HAP-1 (cell line): ENCODE measurements around the gene ERCC6L2.

Source experiments
- DNase-seq, 2 experiments: peaks; one replicate each; pipeline ENCODE4 v3.0.0-alpha.2; 2016 to 2020; ENCODE audit warnings: low spot score in 2 of 2
- H3K27me3 ChIP-seq: fragments of 250-450 bp; sonication (Bioruptor Pico); 2 replicates; pipeline ENCODE4 v1.5.1; 2020; ENCODE audit warnings: low read depth, mild to moderate bottlenecking, moderate library complexity
- H3K36me3 ChIP-seq: fragments of 250-450 bp; sonication (Bioruptor Pico); replicated peaks from 2 replicates; pipeline ENCODE4 v1.5.1; 2020; ENCODE audit warnings: mild to moderate bottlenecking
- H3K4me1 ChIP-seq: fragments of 250-450 bp; sonication (Bioruptor Pico); 2 replicates; pipeline ENCODE4 v1.5.1; 2020; ENCODE audit warnings: mild to moderate bottlenecking
- H3K4me3 ChIP-seq: fragments of 250-450 bp; sonication (Bioruptor Pico); 2 replicates; pipeline ENCODE4 v1.5.1; 2020; ENCODE audit warnings: mild to moderate bottlenecking, moderate library complexity
- H3K9me3 ChIP-seq: fragments of 250-450 bp; sonication (Bioruptor Pico); 2 replicates; pipeline ENCODE4 v1.5.1; 2020; ENCODE audit warnings: mild to moderate bottlenecking, moderate library complexity
- in situ Hi-C: fragments of 300-500 bp; cut with MboI; formaldehyde crosslinking; loops from 3 replicates; pipeline ENCODE4 v1.14.3; 2020; ENCODE audit warnings: low sequenced_read_pairs, inconsistent platforms, mixed read lengths

ERCC6L2 gene

GRCh38 chr9:95947118-95947517 is 71.6 kb downstream of the ERCC6L2 start:
- Histone ChIP-seq H3K36me3 (peaks cover 31% of the 10 kb centered on the region), H3K4me3 (no peak overlapping the region)
- in situ Hi-C loops, result no loop called here

GRCh38 chr9:95952471-95952870 is 77.0 kb downstream of the ERCC6L2 start:
- Histone ChIP-seq H3K36me3 (peaks cover 27% of the 10 kb centered on the region), H3K27me3 (no peaks in the 10 kb centered on the region), H3K4me3 (no peak overlapping the region), H3K4me1 (no peaks in the 10 kb centered on the region), H3K9me3 (peaks cover 2% of the 10 kb centered on the region; the same call in 1 of the 2 replicates)
- in situ Hi-C loops, result no loop called here
- no peak for DNase-seq

More at GRCh38 chr9:95947118-95947517, 71.6 kb downstream of the ERCC6L2 start:
- no peaks in the 10 kb centered on the region for H3K27me3 ChIP-seq
- no peaks in the 10 kb centered on the region; the same call in 1 of the 2 replicates for H3K9me3 ChIP-seq
- H3K4me1 ChIP-seq, result no peaks in the 10 kb centered on the region
- DNase-seq, result no peak

GRCh38 chr9:95953986-95954385 is 78.5 kb downstream of the ERCC6L2 start:
- no peak for DNase-seq
- no peaks in the 10 kb centered on the region for H3K27me3 ChIP-seq
- in situ Hi-C loops, result no loop called here
- H3K4me3 ChIP-seq, result no peak overlapping the region
- peaks cover 27% of the 10 kb centered on the region for H3K36me3 ChIP-seq
- H3K9me3 ChIP-seq, result 0 out of 2 replicates have a peak, but pooled peaks cover 2% of the 10 kb centered on the region
- H3K4me1 ChIP-seq, result no peaks in the 10 kb centered on the region

- Histone ChIP-seq H3K9me3 (0 out of 2 replicates have a peak, but pooled peaks cover 2% of the 10 kb centered on the region), H3K36me3 (peaks cover 27% of the 10 kb centered on the region), H3K27me3 (no peaks in the 10 kb centered on the region), H3K4me3 (no peak overlapping the region), H3K4me1 (no peaks in the 10 kb centered on the region)
- in situ Hi-C loops, result no loop called here
- DNase-seq, result no peak
Observed at GRCh38 chr9:95954940-95955339, 79.4 kb downstream of the ERCC6L2 start.

- Histone ChIP-seq H3K4me3 (no peak overlapping the region), H3K27me3 (no peaks in the 10 kb centered on the region), H3K36me3 (peaks cover 12% of the 10 kb centered on the region), H3K4me1 (no peaks in the 10 kb centered on the region), H3K9me3 (no peaks in the 10 kb centered on the region)
- in situ Hi-C loops, result no loop called here
- DNase-seq, result no peak
Observed at GRCh38 chr9:95962936-95963335, 87.4 kb downstream of the ERCC6L2 start.

GRCh38 chr9:95963659-95964058 is 88.2 kb downstream of the ERCC6L2 start:
- no peak for DNase-seq
- no peaks in the 10 kb centered on the region for H3K27me3 ChIP-seq
- H3K4me1 ChIP-seq, result no peaks in the 10 kb centered on the region
- peaks cover 6% of the 10 kb centered on the region; the same call in 1 of the 2 replicates for H3K36me3 ChIP-seq
- H3K4me3 ChIP-seq, result no peak overlapping the region
- H3K9me3 ChIP-seq, result no peaks in the 10 kb centered on the region
- in situ Hi-C loops, result no loop called here

GRCh38 chr9:95966306-95966705 is 90.8 kb downstream of the ERCC6L2 start:
- Histone ChIP-seq H3K36me3 (peaks cover 6% of the 10 kb centered on the region; the same call in 1 of the 2 replicates), H3K27me3 (no peaks in the 10 kb centered on the region), H3K4me3 (no peak overlapping the region), H3K9me3 (no peaks in the 10 kb centered on the region), H3K4me1 (no peaks in the 10 kb centered on the region)
- in situ Hi-C loops, result no loop called here
- no peak for DNase-seq

GRCh38 chr9:95970317-95970716 is 94.8 kb downstream of the ERCC6L2 start:
- H3K9me3 ChIP-seq, result no peaks in the 10 kb centered on the region
- no peaks in the 10 kb centered on the region for H3K27me3 ChIP-seq
- H3K4me1 ChIP-seq, result no peaks in the 10 kb centered on the region
- DNase-seq, result no peak
- peaks cover 19% of the 10 kb centered on the region for H3K36me3 ChIP-seq
- no peak overlapping the region for H3K4me3 ChIP-seq
- in situ Hi-C loops, result no loop called here

- in situ Hi-C loops, result no loop called here
- Histone ChIP-seq H3K9me3 (no peaks in the 10 kb centered on the region), H3K4me3 (no peak overlapping the region), H3K27me3 (no peaks in the 10 kb centered on the region), H3K4me1 (no peaks in the 10 kb centered on the region), H3K36me3 (peaks cover 19% of the 10 kb centered on the region)
- DNase-seq, result no peak
Observed at GRCh38 chr9:95971815-95972214, 96.3 kb downstream of the ERCC6L2 start.

- H3K9me3 ChIP-seq, result no peaks in the 10 kb centered on the region
- no peak for DNase-seq
- H3K4me3 ChIP-seq, result no peak overlapping the region
- no peaks in the 10 kb centered on the region for H3K4me1 ChIP-seq
- in situ Hi-C loops, result no loop called here
- no peaks in the 10 kb centered on the region for H3K27me3 ChIP-seq
- peaks cover 19% of the 10 kb centered on the region for H3K36me3 ChIP-seq
Observed at GRCh38 chr9:95974389-95974788, 98.9 kb downstream of the ERCC6L2 start.

- no peaks in the 10 kb centered on the region for H3K27me3 ChIP-seq
- H3K4me1 ChIP-seq, result peaks cover 18% of the 10 kb centered on the region
- no peaks in the 10 kb centered on the region for H3K9me3 ChIP-seq
- no peak overlapping the region for H3K4me3 ChIP-seq
- in situ Hi-C loops, result no loop called here
- DNase-seq, result no peak
- H3K36me3 ChIP-seq, result peaks cover 13% of the 10 kb centered on the region
Observed at GRCh38 chr9:95977371-95977770, 101.9 kb downstream of the ERCC6L2 start.

- no peaks in the 10 kb centered on the region for H3K9me3 ChIP-seq
- peaks cover 19% of the 10 kb centered on the region for H3K4me1 ChIP-seq
- DNase-seq, result no peak
- peaks cover 8% of the 10 kb centered on the region for H3K36me3 ChIP-seq
- no peaks in the 10 kb centered on the region for H3K27me3 ChIP-seq
- H3K4me3 ChIP-seq, result no peak overlapping the region
- in situ Hi-C loops, result no loop called here
Observed at GRCh38 chr9:95978106-95978505, 102.6 kb downstream of the ERCC6L2 start.

- peaks cover 19% of the 10 kb centered on the region for H3K4me1 ChIP-seq
- H3K4me3 ChIP-seq, result no peak overlapping the region
- no peaks in the 10 kb centered on the region for H3K9me3 ChIP-seq
- in situ Hi-C loops, result no loop called here
- peaks cover 3% of the 10 kb centered on the region for H3K36me3 ChIP-seq
- no peak for DNase-seq
- no peaks in the 10 kb centered on the region for H3K27me3 ChIP-seq
Observed at GRCh38 chr9:95979446-95979845, 104.0 kb downstream of the ERCC6L2 start.

- Histone ChIP-seq H3K9me3 (no peaks in the 10 kb centered on the region), H3K27me3 (no peaks in the 10 kb centered on the region), H3K36me3 (peaks cover 6% of the 10 kb centered on the region), H3K4me1 (peaks cover 19% of the 10 kb centered on the region), H3K4me3 (no peak overlapping the region)
- DNase-seq, result no peak
- in situ Hi-C loops, result no loop called here
Observed at GRCh38 chr9:95980262-95981125, 105.0 kb downstream of the ERCC6L2 start.
